Upper lobe of left lung (tissue), 6 donors: ENCODE results near the gene CHRDL2. TPM values are rescaled to one million over a fixed set of nuclear protein-coding genes. Genes with fewer than 3 reads are reported as not detected.

Experiments used
- ATAC-seq, 2 donors: fragments of 200-7000 bp; cut with Tn5 transposase; one replicate each; pipeline ENCODE4 v1.9.1; 2022; ENCODE audit warnings: mild to moderate bottlenecking in 2 of 2, moderate library complexity in 2 of 2; ENCODE audit not compliant: low FRiP score in 2 of 2
- DNase-seq, 2 donors: peaks; one replicate each; pipeline ENCODE4 v3.0.0-alpha.2; 2019 to 2020
- H3K27ac ChIP-seq, 4 donors: fragments of 200-600 bp; sonication (generic); one replicate each; pipeline ENCODE4 v1.5.1; 2016 to 2019
- H3K27me3 ChIP-seq, 4 donors: fragments of 200-600 bp; sonication (generic); one replicate each; pipeline ENCODE4 v1.5.1; 2017 to 2019
- H3K36me3 ChIP-seq, 4 donors: fragments of 200-600 bp; sonication (generic); one replicate each; pipeline ENCODE4 v1.5.1; 2016 to 2019
- H3K4me1 ChIP-seq, 4 donors: fragments of 200-600 bp; sonication (generic); one replicate each; pipeline ENCODE4 v1.5.1; 2018 to 2019
- H3K4me3 ChIP-seq, 4 donors: fragments of 200-600 bp; sonication (generic); one replicate each; pipeline ENCODE4 v1.5.1; 2017 to 2019; ENCODE audit warnings: mild to moderate bottlenecking in 2 of 4, moderate library complexity in 1 of 4
- H3K9me3 ChIP-seq, 4 donors: fragments of 200-600 bp; sonication (generic); one replicate each; pipeline ENCODE4 v1.5.1; 2018 to 2019
- EP300 ChIP-seq, 4 donors: sonication (generic); formaldehyde crosslinking; IDR thresholded peaks; one replicate each; pipeline ENCODE4 v1.5.1; 2017; ENCODE audit warnings: antibody characterized with exemption in 4 of 4, control low read depth in 2 of 4
- POLR2A ChIP-seq, 4 donors: fragments of 450-650 bp; IDR thresholded peaks; one replicate each; pipeline ENCODE4 v1.5.1; 2016 to 2017; ENCODE audit warnings: antibody characterized with exemption in 4 of 4, mild to moderate bottlenecking in 2 of 4
- POLR2AphosphoS5 ChIP-seq, 2 donors: sonication (generic); formaldehyde crosslinking; IDR thresholded peaks; one replicate each; pipeline ENCODE4 v1.5.1; 2017; ENCODE audit warnings: antibody characterized with exemption in 2 of 2
- WGBS, 2 donors: methylation state at CpG; one replicate each; pipeline ENCODE4 v1.1.5; 2017 to 2018; 5-methylcytosine and 5-hydroxymethylcytosine counted together
- total RNA-seq, 6 donors: library from RNA; depleted of rRNA in 4 of 6; stranded (reverse); fragments of >200 nt in 4 of 6; gene quantifications; one replicate each; pipeline versions ENCODE4 v1.1.0 to v1.2.1, GENCODE V29; 2016 to 2021
- TF ChIP-seq, protein P1 (sequence below), 6 experiments: fragments of 450-650 bp in 4 of 6; fragments of 200-600 bp in 2 of 6; sonication (generic) in 2 of 6; IDR thresholded peaks; one replicate each; pipeline ENCODE4 v1.5.1; 2016 to 2019; ENCODE audit warnings: antibody characterized with exemption in 6 of 6
- donor health status: DM: no; HTN: no; CAD: no; lungs with moderate emphysema.
- donor health status: DM: no; HTN: yes; CAD: no; lungs with severe emphysema.

Gene CHRDL2
- total RNA-seq, 6 donors from 2014 or later = 1.3 to 3.1 (median 1.5) TPM; not detected in 3

DNA sequence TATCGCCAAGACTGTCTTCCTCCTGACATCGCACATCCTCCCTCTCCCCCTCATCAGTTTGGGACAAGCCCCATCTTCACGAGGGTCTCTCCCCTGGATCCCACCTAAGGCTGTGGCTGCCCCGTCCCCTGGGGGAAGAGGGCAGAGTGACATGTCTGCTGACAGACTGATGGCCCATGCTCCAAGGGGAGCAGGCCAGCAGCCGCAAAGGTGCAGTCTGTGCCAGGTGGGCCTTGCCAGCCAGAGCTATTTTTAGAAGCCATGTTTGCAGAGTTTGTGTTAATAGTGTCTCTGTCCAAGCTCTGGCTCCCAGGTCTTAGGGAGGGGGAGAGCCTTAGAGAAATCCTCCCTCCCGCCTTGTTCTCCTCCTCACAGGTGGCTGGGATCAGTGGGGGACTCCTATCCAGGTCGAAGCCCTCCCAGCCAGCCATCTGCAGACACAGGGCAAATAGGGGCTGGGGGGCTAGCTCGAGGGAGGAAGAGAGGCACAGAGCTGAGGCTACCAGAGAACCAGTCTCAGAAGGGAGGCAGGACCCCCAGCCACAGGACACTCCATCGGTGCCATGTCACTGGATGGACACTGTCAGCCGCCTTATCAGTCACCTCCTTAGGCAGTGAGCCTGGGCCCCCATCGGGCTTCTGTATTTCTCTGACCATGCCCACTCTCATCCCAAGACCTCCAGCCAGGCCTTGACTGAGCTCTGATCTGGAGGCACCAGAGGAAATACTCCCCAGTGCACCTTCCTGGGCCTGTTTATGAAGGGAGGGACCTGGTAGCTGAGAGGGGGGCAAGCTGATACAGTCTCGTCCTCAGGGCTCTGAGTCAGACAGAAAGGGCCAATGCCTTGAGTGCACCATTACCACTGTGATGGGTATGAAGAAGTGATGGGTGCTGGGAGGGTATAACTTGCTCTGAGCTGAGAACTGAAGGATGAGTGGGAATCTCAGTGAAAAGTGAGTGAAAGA is 49.3 kb downstream of the CHRDL2 start:
- peaks cover 7 to 13% (median 10%) of the 10 kb centered on the region in 4 donors for H3K4me1 ChIP-seq
- H3K27ac ChIP-seq = no peak overlapping the region
- no peaks in the 10 kb centered on the region for H3K36me3 ChIP-seq
- no peak overlapping the region for H3K4me3 ChIP-seq
- H3K27me3 ChIP-seq = no peaks in the 10 kb centered on the region
- ATAC-seq = no peak
- peak in 1 of 2 donors; percentile 38 for DNase-seq
- TF ChIP-seq POLR2AphosphoS5 (IDR thresholded peaks at IDR 0.05) = no peak
- no peak for TF ChIP-seq POLR2A (IDR thresholded peaks at IDR 0.05)
- TF ChIP-seq, protein P1, sequence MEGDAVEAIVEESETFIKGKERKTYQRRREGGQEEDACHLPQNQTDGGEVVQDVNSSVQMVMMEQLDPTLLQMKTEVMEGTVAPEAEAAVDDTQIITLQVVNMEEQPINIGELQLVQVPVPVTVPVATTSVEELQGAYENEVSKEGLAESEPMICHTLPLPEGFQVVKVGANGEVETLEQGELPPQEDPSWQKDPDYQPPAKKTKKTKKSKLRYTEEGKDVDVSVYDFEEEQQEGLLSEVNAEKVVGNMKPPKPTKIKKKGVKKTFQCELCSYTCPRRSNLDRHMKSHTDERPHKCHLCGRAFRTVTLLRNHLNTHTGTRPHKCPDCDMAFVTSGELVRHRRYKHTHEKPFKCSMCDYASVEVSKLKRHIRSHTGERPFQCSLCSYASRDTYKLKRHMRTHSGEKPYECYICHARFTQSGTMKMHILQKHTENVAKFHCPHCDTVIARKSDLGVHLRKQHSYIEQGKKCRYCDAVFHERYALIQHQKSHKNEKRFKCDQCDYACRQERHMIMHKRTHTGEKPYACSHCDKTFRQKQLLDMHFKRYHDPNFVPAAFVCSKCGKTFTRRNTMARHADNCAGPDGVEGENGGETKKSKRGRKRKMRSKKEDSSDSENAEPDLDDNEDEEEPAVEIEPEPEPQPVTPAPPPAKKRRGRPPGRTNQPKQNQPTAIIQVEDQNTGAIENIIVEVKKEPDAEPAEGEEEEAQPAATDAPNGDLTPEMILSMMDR (IDR thresholded peaks at IDR 0.05) = no peak
- no peak for TF ChIP-seq EP300 (IDR thresholded peaks at IDR 0.05)
- no peaks in the 10 kb centered on the region for H3K9me3 ChIP-seq
- WGBS, 2 donors = 77 to 79% methylated on average over 10 to 11 of the region's 12 CpGs

DNA sequence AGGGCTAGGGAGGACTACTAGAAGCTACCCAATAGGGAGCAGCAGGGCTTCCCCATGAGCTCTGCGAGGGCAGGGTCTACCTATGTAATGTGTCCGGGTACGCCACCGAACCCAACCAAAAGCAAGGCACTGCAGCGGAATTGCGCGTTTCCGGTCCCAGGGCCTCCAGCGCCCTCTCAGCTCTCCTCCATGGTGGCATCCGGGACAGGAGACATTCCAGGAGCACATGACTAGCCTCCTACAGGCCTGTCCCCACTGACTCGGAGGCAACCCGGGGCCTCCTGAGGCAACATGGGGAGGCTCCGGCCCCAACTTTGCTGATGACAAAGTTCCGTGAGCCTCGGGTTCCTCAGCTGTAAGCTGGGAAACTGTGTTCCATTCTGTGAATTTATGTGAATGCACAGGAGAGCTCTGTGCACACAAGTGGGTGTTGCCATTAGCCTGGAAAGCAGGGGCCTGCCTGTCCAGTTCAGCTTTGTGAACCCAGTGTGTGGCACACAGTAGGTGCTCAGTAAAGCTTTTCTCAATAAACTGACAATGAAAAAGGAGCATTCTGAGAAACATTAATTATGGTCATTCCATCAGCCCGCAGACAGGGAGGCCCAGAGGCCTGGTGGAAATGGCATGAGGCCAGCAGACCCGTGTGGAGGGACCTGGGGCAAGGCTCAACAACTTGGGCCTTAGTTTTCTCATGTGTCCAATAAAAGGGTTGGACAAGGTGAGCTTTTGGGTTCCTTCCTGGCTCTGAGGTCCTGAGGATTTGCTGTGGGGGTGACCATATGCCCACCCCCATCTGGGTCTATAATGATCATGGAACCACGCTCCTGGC is 50.3 kb downstream of the CHRDL2 start:
- H3K36me3 ChIP-seq = no peaks in the 10 kb centered on the region
- ATAC-seq (no peak), DNase-seq (peak in 1 of 2 donors; percentile 15)
- H3K27ac ChIP-seq = no peak overlapping the region
- WGBS, 2 donors = 87 to 90% methylated on average over 13 to 18 of the region's 18 CpGs
- TF ChIP-seq, protein P1 (IDR thresholded peaks at IDR 0.05) = no peak
- TF ChIP-seq POLR2AphosphoS5 (IDR thresholded peaks at IDR 0.05) (no peak), EP300 (IDR thresholded peaks at IDR 0.05) (no peak), POLR2A (IDR thresholded peaks at IDR 0.05) (no peak)
- H3K4me3 ChIP-seq = no peak overlapping the region
- no peaks in the 10 kb centered on the region for H3K27me3 ChIP-seq
- peaks cover 7 to 13% (median 10%) of the 10 kb centered on the region in 4 donors for H3K4me1 ChIP-seq
- no peaks in the 10 kb centered on the region for H3K9me3 ChIP-seq

DNA sequence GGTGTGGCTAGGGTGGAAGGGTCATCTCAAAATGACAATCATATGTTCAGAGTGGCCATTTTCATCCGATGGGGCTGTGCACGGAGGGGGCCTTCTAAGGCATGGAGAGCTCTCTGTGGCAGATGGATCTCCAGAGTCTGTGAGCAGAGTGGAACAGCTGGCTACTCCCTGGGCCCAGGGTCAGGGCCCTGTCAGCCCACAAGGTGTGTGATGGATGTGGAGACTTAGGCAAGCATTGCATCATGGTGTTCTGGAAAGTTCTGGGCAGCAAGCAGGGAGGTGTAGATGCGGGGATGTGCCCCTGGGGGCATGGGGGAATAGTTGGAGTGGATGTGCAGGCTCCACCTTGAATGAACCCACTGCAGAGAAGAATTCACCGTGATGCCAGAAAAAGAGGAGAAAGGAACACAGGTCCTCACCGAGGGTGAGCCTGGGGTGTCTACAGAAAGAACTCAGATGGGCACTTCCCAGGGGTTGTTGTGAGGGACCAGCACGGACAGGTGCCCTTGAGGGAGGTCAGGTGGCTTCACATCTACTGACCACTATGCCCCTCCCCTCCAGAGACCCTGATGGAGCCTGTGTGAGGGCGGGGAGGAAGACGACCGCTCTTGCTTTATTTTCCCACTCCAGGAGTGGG is 51.1 kb downstream of the CHRDL2 start:
- Histone ChIP-seq H3K36me3 (no peaks in the 10 kb centered on the region), H3K27me3 (no peaks in the 10 kb centered on the region), H3K27ac (no peak overlapping the region), H3K4me1 (peaks cover 7 to 13% (median 10%) of the 10 kb centered on the region in 4 donors), H3K4me3 (no peak overlapping the region), H3K9me3 (no peaks in the 10 kb centered on the region)
- TF ChIP-seq EP300 (IDR thresholded peaks at IDR 0.05) = no peak
- TF ChIP-seq, protein P1 (IDR thresholded peaks at IDR 0.05) = no peak
- TF ChIP-seq POLR2AphosphoS5 (IDR thresholded peaks at IDR 0.05) = no peak
- TF ChIP-seq POLR2A (IDR thresholded peaks at IDR 0.05) = no peak
- no peak for ATAC-seq
- DNase-seq = no peak
- 93 to 96% methylated on average over 9 of the region's 9 CpGs for WGBS, 2 donors

GRCh38 chr11:74679513-74679865 is 51.7 kb downstream of the CHRDL2 start:
- WGBS, 2 donors = 90% methylated on average over 3 of the region's 3 CpGs; no CpG with 5 or more reads in 1 of the 2 donors
- ATAC-seq = no peak
- Histone ChIP-seq H3K4me3 (no peak overlapping the region), H3K27ac (no peak overlapping the region), H3K27me3 (no peaks in the 10 kb centered on the region), H3K4me1 (peaks cover 7 to 13% (median 10%) of the 10 kb centered on the region in 4 donors), H3K36me3 (no peaks in the 10 kb centered on the region), H3K9me3 (no peaks in the 10 kb centered on the region)
- no peak for DNase-seq
- TF ChIP-seq POLR2AphosphoS5 (IDR thresholded peaks at IDR 0.05) (no peak), EP300 (IDR thresholded peaks at IDR 0.05) (no peak), POLR2A (IDR thresholded peaks at IDR 0.05) (no peak)
- TF ChIP-seq, protein P1 (IDR thresholded peaks at IDR 0.05) = no peak
